CD14-positive monocyte (primary cell): ENCODE data around the gene DYNC2I2. TPM values are rescaled to one million over a fixed set of nuclear protein-coding genes. Genes with fewer than 3 reads are reported as not detected.

ENCODE experiments used
- DNase-seq, 3 donors: peaks; one replicate each; pipeline ENCODE4 v3.0.0-alpha.2; 2011 to 2022
- H2AFZ ChIP-seq: 2 replicates; pipeline ENCODE4 v1.6.0; 2012; ENCODE audit warnings: mild to moderate bottlenecking, low read depth, low read length, inconsistent platforms; ENCODE audit not compliant: insufficient read depth, poor library complexity, severe bottlenecking
- H3K27ac ChIP-seq, 2 donors: 1 replicate in 1 of 2; 2 replicates in 1 of 2; pipeline ENCODE4 v1.5.1; 2012 to 2013; ENCODE audit warnings: low read length in 2 of 2, control low read depth in 1 of 2, inconsistent platforms in 1 of 2, low read depth in 1 of 2, mild to moderate bottlenecking in 1 of 2
- H3K27me3 ChIP-seq, 2 donors: one replicate each; pipeline versions ENCODE4 v1.6.0 to v1.6.1; 2011 to 2013; ENCODE audit warnings: low read length in 2 of 2; ENCODE audit not compliant: control insufficient read depth in 2 of 2, insufficient read depth in 2 of 2
- H3K36me3 ChIP-seq, 2 donors: replicated peaks in 1 of 2; 1 replicate in 1 of 2; 2 replicates in 1 of 2; pipeline versions ENCODE4 v1.5.1 to v1.6.1; 2012 to 2013; ENCODE audit warnings: low read length in 2 of 2, control low read depth in 1 of 2, inconsistent platforms in 1 of 2, mild to moderate bottlenecking in 1 of 2; ENCODE audit not compliant: insufficient read depth in 2 of 2, control insufficient read depth in 1 of 2
- H3K4me1 ChIP-seq, 2 donors: 1 replicate in 1 of 2; 2 replicates in 1 of 2; pipeline versions ENCODE4 v1.5.1 to v1.6.1; 2012 to 2013; ENCODE audit warnings: low read length in 2 of 2, control low read depth in 1 of 2, inconsistent platforms in 1 of 2, mild to moderate bottlenecking in 1 of 2, moderate library complexity in 1 of 2; ENCODE audit not compliant: insufficient read depth in 2 of 2, control insufficient read depth in 1 of 2
- H3K4me2 ChIP-seq: replicated peaks from 2 replicates; pipeline ENCODE3; 2012; ENCODE audit warnings: low read length, moderate library complexity, mild to moderate bottlenecking; ENCODE audit not compliant: poor library complexity, severe bottlenecking; ENCODE audit errors: extremely low read depth
- H3K4me3 ChIP-seq, 3 experiments: fragments of 200-600 bp in 1 of 3; sonication (generic) in 1 of 3; replicated peaks in 1 of 3; 1 replicate in 2 of 3; 2 replicates in 1 of 3; pipeline ENCODE4 v1.5.1; 2011 to 2013; ENCODE audit warnings: low read length in 3 of 3, mild to moderate bottlenecking in 3 of 3, control low read depth in 2 of 3, low read depth in 2 of 3, inconsistent platforms in 1 of 3, moderate library complexity in 1 of 3
- H3K79me2 ChIP-seq: 2 replicates; pipeline ENCODE4 v1.6.0; 2012; ENCODE audit warnings: mild to moderate bottlenecking, control low read depth, inconsistent platforms, low read length, moderate library complexity; ENCODE audit not compliant: insufficient read depth
- H3K9ac ChIP-seq: 2 replicates; pipeline ENCODE4 v1.6.0; 2017; ENCODE audit warnings: low read length, mild to moderate bottlenecking; ENCODE audit not compliant: insufficient read depth, poor library complexity, severe bottlenecking
- H3K9me3 ChIP-seq, 2 donors: replicated peaks in 1 of 2; 1 replicate in 1 of 2; 2 replicates in 1 of 2; pipeline versions ENCODE4 v1.5.1 to v1.6.1; 2012 to 2013; ENCODE audit warnings: low read length in 2 of 2, control low read depth in 1 of 2; ENCODE audit not compliant: control insufficient read depth in 1 of 2, insufficient read depth in 1 of 2
- H4K20me1 ChIP-seq: 2 replicates; pipeline ENCODE4 v1.6.0; 2012; ENCODE audit warnings: mild to moderate bottlenecking, low read length, control low read depth, moderate library complexity; ENCODE audit not compliant: insufficient read depth
- H3K27ac Mint-ChIP-seq, 7 donors: one replicate each; pipeline ENCODE4 v1.8.0; 2020; ENCODE audit warnings: mild to moderate bottlenecking in 7 of 7, mixed read lengths in 7 of 7, moderate library complexity in 6 of 7, inconsistent platforms in 2 of 7
- H3K27me3 Mint-ChIP-seq, 3 donors: one replicate each; pipeline ENCODE4 v1.8.0; 2021 to 2022; ENCODE audit warnings: low read depth in 3 of 3, mild to moderate bottlenecking in 3 of 3, mixed read lengths in 3 of 3, moderate library complexity in 3 of 3, inconsistent platforms in 1 of 3
- H3K36me3 Mint-ChIP-seq, 2 donors: one replicate each; pipeline ENCODE4 v1.8.0; 2020; ENCODE audit warnings: mixed read lengths in 2 of 2, inconsistent platforms in 1 of 2, mild to moderate bottlenecking in 1 of 2
- H3K4me1 Mint-ChIP-seq: one replicate; pipeline ENCODE4 v1.8.0; 2020; ENCODE audit warnings: mild to moderate bottlenecking, mixed read lengths
- H3K4me3 Mint-ChIP-seq, 2 donors: one replicate each; pipeline ENCODE4 v1.8.0; 2020; ENCODE audit warnings: mild to moderate bottlenecking in 2 of 2, mixed read lengths in 2 of 2, moderate library complexity in 1 of 2
- H3K9me3 Mint-ChIP-seq, 7 donors: one replicate each; pipeline ENCODE4 v1.8.0; 2020 to 2022; ENCODE audit warnings: mixed read lengths in 7 of 7, mild to moderate bottlenecking in 6 of 7, moderate library complexity in 6 of 7, inconsistent platforms in 2 of 7
- CTCF ChIP-seq: fragments of 200-600 bp; IDR thresholded peaks from one replicate; pipeline ENCODE4 v1.8.0; 2022; ENCODE audit warnings: antibody characterized with exemption, mild to moderate bottlenecking
- WGBS: methylation state at CpG from one replicate; pipeline ENCODE4 v1.1.5; 2013; ENCODE audit warnings: missing lambda C conversion rate; ENCODE audit not compliant: insufficient coverage; 5-methylcytosine and 5-hydroxymethylcytosine counted together
- intact Hi-C, 2 donors: fragments of 100-400 bp; cut with micrococcal nuclease; formaldehyde crosslinking; loops; one replicate each; pipeline versions ENCODE4 v1.15.0 to v1.15.1; 2023
- polyA plus RNA-seq, 3 donors: library from polyadenylated mRNA; depleted of rRNA in 1 of 3; unstranded in 2 of 3; stranded (reverse) in 1 of 3; fragments of 300-500 nt in 2 of 3; fragments of >200 nt in 1 of 3; fragmentation: Illumina TruSeq in 2 of 3; gene quantifications; 1 replicate in 2 of 3; 2 replicates in 1 of 3; pipeline ENCODE4 v1.2.3, GENCODE V29; 2012 to 2021

DYNC2I2 gene
- polyA plus RNA-seq, 3 donors: 1.5 to 2.1 (median 1.9) TPM

- H3K9me3 ChIP-seq: no peaks in the 10 kb centered on the region
- H3K27me3 ChIP-seq: no peaks in the 10 kb centered on the region
- Mint-ChIP-seq H3K9me3 (no peaks in the 10 kb centered on the region), H3K4me3 (no peak overlapping the region), H3K27me3 (no peaks in the 10 kb centered on the region), H3K27ac (no peak overlapping the region), H3K4me1 (no peaks in the 10 kb centered on the region), H3K36me3 (peaks cover 77 to 90% of the 10 kb centered on the region in 2 donors)
- no peak overlapping the region for H2AFZ ChIP-seq
- no peak overlapping the region for H3K4me2 ChIP-seq
- WGBS: 98% methylated on average over 5 of the region's 10 CpGs
- no peaks in the 10 kb centered on the region for H3K79me2 ChIP-seq
- no peak for TF ChIP-seq CTCF
- intact Hi-C loops: no loop called here
- no peaks in the 10 kb centered on the region for H4K20me1 ChIP-seq
- peaks cover 74 to 97% of the 10 kb centered on the region in 2 donors for H3K36me3 ChIP-seq
- no peak overlapping the region for H3K4me3 ChIP-seq
- no peak for DNase-seq
- H3K9ac ChIP-seq: no peak overlapping the region
- H3K4me1 ChIP-seq: no peaks in the 10 kb centered on the region
- H3K27ac ChIP-seq: no peak overlapping the region
Measured at GRCh38 chr9:128629136-128629535, 27.5 kb downstream of the DYNC2I2 start.

GRCh38 chr9:128628471-128629048 lies 28.1 kb downstream of the DYNC2I2 start:
- no peaks in the 10 kb centered on the region for H3K27me3 ChIP-seq
- no peaks in the 10 kb centered on the region for H3K9me3 ChIP-seq
- H3K9ac ChIP-seq: no peak overlapping the region
- no peak overlapping the region for H3K4me2 ChIP-seq
- no peaks in the 10 kb centered on the region for H3K4me1 ChIP-seq
- no peak overlapping the region for H3K27ac ChIP-seq
- no peak overlapping the region for H3K4me3 ChIP-seq
- no peaks in the 10 kb centered on the region for H3K79me2 ChIP-seq
- Mint-ChIP-seq H3K27me3 (no peaks in the 10 kb centered on the region), H3K9me3 (no peaks in the 10 kb centered on the region), H3K27ac (no peak overlapping the region), H3K4me1 (no peaks in the 10 kb centered on the region), H3K36me3 (peaks cover 73 to 89% of the 10 kb centered on the region in 2 donors), H3K4me3 (no peak overlapping the region)
- 88% methylated on average over 12 of the region's 17 CpGs for WGBS
- no peak for TF ChIP-seq CTCF
- H3K36me3 ChIP-seq: peaks cover 71 to 94% of the 10 kb centered on the region in 2 donors
- H4K20me1 ChIP-seq: no peaks in the 10 kb centered on the region
- intact Hi-C loops: no loop called here
- DNase-seq: no peak
- no peak overlapping the region for H2AFZ ChIP-seq
